ENCODE measurements around the gene SLC35C1. TPM values are rescaled to one million over a fixed set of nuclear protein-coding genes. Genes with fewer than 3 reads are reported as not detected.
A peak's percentile ranks its signal among the peaks of the same experiment; 100 is the strongest.

Gene SLC35C1
- polyA plus RNA-seq (2011; rRNA removed): 7.0 and 14.6 TPM in 2 replicates
- 14.4 and 15.3 TPM in 2 replicates for polyA minus RNA-seq (2011; rRNA and poly(A)+ RNA removed)

GRCh38 chr11:45804761-45805304, at the start of gene SLC35C1:
SLC35C1 (plus strand) TSS chr11:45805149; CDS start chr11:45805802, 653 bp downstream.
- TF ChIP-seq CTCF (IDR thresholded peaks at IDR 0.05; ENCODE audit: insufficient read depth, low read depth, low read length): peak; percentile 23; the same call in 1 of the 2 replicates
- H3K4me3 ChIP-seq (ENCODE audit: low read depth, low read length): peak within 1 kb of the TSS; percentile 76
- ChIA-PET POLR2A (interaction anchor here (0.6 kb wide), 1 partner anchor 713 kb away, joined by 3 read pairs; no protein-coding TSS in a partner anchor), CTCF (interaction anchor here (1.3 kb wide), 1 partner anchor 42 kb away, joined by 3 read pairs; the partner anchor contains the start of gene CRY2)
- peak; percentile 56 for DNase-seq (ENCODE audit: low read depth)
- peaks cover 6% of the 10 kb centered on the region; the same call in 1 of the 2 replicates for H3K36me3 ChIP-seq (ENCODE audit: control insufficient read depth, insufficient read depth, low read length)
- H3K27me3 ChIP-seq (ENCODE audit: control insufficient read depth, insufficient read depth, low read length): no peaks in the 10 kb centered on the region

- Histone ChIP-seq H3K27me3 (ENCODE audit: control insufficient read depth, insufficient read depth, low read length) (peaks cover 5% of the 10 kb centered on the region), H3K36me3 (ENCODE audit: control insufficient read depth, insufficient read depth, low read length) (no peaks in the 10 kb centered on the region), H3K4me3 (ENCODE audit: low read depth, low read length) (no peak overlapping the region)
- POLR2A ChIA-PET: no interaction called here
- CTCF ChIA-PET: interaction anchor here (1.0 to 4.1 kb wide), 2 partner anchors 16 to 384 kb away, joined by 4 to 31 read pairs; no protein-coding TSS in a partner anchor
- DNase-seq (ENCODE audit: low read depth): no peak
- TF ChIP-seq CTCF (IDR thresholded peaks at IDR 0.05; ENCODE audit: insufficient read depth, low read depth, low read length): no peak
These were observed 49.6 kb upstream of the SLC35C1 start for GRCh38 chr11:45755281-45755859.

- Histone ChIP-seq H3K4me3 (ENCODE audit: low read depth, low read length) (no peak overlapping the region), H3K27me3 (ENCODE audit: control insufficient read depth, insufficient read depth, low read length) (peaks cover 5% of the 10 kb centered on the region), H3K36me3 (ENCODE audit: control insufficient read depth, insufficient read depth, low read length) (no peaks in the 10 kb centered on the region)
- ChIA-PET POLR2A (no interaction called here), CTCF (interaction anchor here (1.0 to 4.1 kb wide), 3 partner anchors 15 to 385 kb away, joined by 4 to 31 read pairs (median 26); no protein-coding TSS in a partner anchor)
- no peak for TF ChIP-seq CTCF (IDR thresholded peaks at IDR 0.05; ENCODE audit: insufficient read depth, low read depth, low read length)
- no peak for DNase-seq (ENCODE audit: low read depth)
These were observed 48.5 kb upstream of the SLC35C1 start for GRCh38 chr11:45756384-45757010.

- TF ChIP-seq CTCF (IDR thresholded peaks at IDR 0.05; ENCODE audit: insufficient read depth, low read depth, low read length): no peak
These were observed 47.3 kb upstream of the SLC35C1 start for GRCh38 chr11:45757672-45758071.

GRCh38 chr11:45761659-45762058, 43.3 kb upstream of the SLC35C1 start:
- H3K4me3 ChIP-seq (ENCODE audit: low read depth, low read length): no peak overlapping the region
- DNase-seq (ENCODE audit: low read depth): no peak
- CTCF ChIA-PET: interaction anchor here (1.4 to 1.6 kb wide), 2 partner anchors 9 to 10 kb away, joined by 8 to 15 read pairs; no protein-coding TSS in a partner anchor
- no peaks in the 10 kb centered on the region for H3K27me3 ChIP-seq (ENCODE audit: control insufficient read depth, insufficient read depth, low read length)
- no peak for TF ChIP-seq CTCF (IDR thresholded peaks at IDR 0.05; ENCODE audit: insufficient read depth, low read depth, low read length)
- POLR2A ChIA-PET: no interaction called here
- H3K36me3 ChIP-seq (ENCODE audit: control insufficient read depth, insufficient read depth, low read length): no peaks in the 10 kb centered on the region

More at GRCh38 chr11:45757672-45758071, 47.3 kb upstream of the SLC35C1 start:
- no peaks in the 10 kb centered on the region for H3K36me3 ChIP-seq (ENCODE audit: control insufficient read depth, insufficient read depth, low read length)
- H3K27me3 ChIP-seq (ENCODE audit: control insufficient read depth, insufficient read depth, low read length): peaks cover 5% of the 10 kb centered on the region
- H3K4me3 ChIP-seq (ENCODE audit: low read depth, low read length): no peak overlapping the region
- no peak for DNase-seq (ENCODE audit: low read depth)
- ChIA-PET CTCF (interaction anchor here (3.1 kb wide), 1 partner anchor 14 kb away, joined by 26 read pairs; no protein-coding TSS in a partner anchor), POLR2A (no interaction called here)
